ENCODE results near the gene CDR2L. TPM values are rescaled to one million over a fixed set of nuclear protein-coding genes. Genes with fewer than 3 reads are reported as not detected.

CDR2L gene
- total RNA-seq, 1 experiment from 2014 or later, result 3.4 TPM

DNA sequence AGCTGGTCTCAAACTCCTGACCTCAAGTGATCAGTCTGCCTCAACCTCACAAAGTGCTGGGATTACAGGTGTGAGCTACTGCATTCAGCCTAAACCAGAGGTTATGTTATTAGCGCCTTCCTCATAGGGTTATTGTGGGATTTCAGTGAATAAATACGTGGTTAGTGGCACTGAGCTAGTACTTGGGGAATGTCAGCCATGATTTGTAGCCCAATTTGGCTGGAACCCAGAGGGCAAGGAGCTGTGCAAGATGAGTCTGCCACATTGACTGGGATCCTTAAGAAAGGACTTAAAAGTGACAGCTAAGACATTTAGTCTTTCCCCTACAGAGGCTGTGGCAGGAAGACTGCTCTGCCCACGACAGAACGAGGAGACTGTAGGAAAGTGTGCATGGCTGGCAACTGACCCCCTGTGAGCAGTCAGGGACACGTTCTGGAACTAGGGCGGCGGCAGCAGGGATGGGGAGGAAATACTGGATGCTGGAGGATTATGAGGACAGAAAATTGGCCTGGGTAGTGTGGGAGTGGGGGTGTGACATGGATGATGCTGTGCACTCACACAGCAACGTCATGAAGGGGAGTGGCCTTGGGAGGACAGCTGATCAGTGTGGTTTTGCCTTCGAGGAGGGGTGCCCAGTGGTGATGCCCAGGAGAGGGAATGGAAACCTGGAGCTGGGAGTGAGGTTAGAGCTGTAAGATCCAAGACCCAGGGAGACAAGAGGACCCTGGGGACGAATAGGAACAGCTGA is 44.7 kb downstream of the CDR2L start:
- Mint-ChIP-seq H3K4me1 (ENCODE audit: insufficient read depth, unreplicated experiment) (peaks cover 18% of the 10 kb centered on the region), H3K36me3 (ENCODE audit: insufficient read depth, unreplicated experiment) (peaks cover 36% of the 10 kb centered on the region), H3K27me3 (ENCODE audit: insufficient read depth, unreplicated experiment) (no peaks in the 10 kb centered on the region), H3K4me3 (ENCODE audit: unreplicated experiment) (peak overlapping the region; percentile 81), H3K27ac (ENCODE audit: low read depth, unreplicated experiment) (no peak overlapping the region), H3K9me3 (ENCODE audit: unreplicated experiment) (no peaks in the 10 kb centered on the region)
- TF ChIP-seq, protein P1, sequence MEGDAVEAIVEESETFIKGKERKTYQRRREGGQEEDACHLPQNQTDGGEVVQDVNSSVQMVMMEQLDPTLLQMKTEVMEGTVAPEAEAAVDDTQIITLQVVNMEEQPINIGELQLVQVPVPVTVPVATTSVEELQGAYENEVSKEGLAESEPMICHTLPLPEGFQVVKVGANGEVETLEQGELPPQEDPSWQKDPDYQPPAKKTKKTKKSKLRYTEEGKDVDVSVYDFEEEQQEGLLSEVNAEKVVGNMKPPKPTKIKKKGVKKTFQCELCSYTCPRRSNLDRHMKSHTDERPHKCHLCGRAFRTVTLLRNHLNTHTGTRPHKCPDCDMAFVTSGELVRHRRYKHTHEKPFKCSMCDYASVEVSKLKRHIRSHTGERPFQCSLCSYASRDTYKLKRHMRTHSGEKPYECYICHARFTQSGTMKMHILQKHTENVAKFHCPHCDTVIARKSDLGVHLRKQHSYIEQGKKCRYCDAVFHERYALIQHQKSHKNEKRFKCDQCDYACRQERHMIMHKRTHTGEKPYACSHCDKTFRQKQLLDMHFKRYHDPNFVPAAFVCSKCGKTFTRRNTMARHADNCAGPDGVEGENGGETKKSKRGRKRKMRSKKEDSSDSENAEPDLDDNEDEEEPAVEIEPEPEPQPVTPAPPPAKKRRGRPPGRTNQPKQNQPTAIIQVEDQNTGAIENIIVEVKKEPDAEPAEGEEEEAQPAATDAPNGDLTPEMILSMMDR (IDR thresholded peaks at IDR 0.05; ENCODE audit: unreplicated experiment), result no peak
- CTCF ChIA-PET, result interaction anchor here (0.8 to 1.9 kb wide), 3 partner anchors 71 to 82 kb away, joined by 3 to 7 read pairs (median 3); no protein-coding TSS in a partner anchor
- DNase-seq (ENCODE audit: unreplicated experiment), result peak; percentile 66
- BruUV-seq (replicated peaks), result no TSS peak
- intact Hi-C loops (cut with micrococcal nuclease), result loop anchor here (2.0 kb wide), 1 partner anchor 43 kb away; no protein-coding TSS in a partner anchor
- POLR2A ChIA-PET, result interaction anchor here (0.7 to 2.1 kb wide), 11 partner anchors 13 to 164 kb away, joined by 3 to 15 read pairs (median 7); partner anchors contain the start of genes ATP5PD, CDR2L, KCTD2 and MRPL58

DNA sequence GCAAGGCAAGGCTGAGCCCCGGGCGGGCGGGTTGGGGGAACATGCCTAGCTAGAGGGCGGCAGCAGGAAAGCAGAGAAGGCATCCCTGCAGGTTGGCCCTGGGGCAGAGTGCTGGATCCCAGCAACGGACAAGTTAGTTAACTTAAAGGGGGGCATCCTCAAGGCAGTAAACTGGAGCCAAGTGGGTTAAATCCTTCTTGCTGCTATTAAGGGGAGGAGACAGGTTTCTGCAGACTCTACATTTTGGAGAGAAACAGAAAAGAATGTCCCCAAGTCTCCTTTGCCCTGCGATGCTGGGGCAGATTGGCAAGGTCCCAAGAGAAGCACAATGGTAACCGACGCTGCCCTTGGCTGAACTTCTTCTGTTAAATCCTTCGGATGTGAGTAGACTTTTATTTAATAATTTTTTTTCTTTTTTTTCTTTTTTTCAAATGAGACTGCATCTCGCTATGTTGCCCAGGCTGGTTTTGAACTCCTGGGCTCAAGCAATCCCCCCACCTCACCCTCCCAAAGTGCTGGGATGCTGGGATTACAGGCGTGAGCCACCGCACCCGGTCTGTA is 45.4 kb downstream of the CDR2L start:
- H3K9me3 Mint-ChIP-seq (ENCODE audit: unreplicated experiment), result no peaks in the 10 kb centered on the region
- no peak overlapping the region for H3K27ac Mint-ChIP-seq (ENCODE audit: low read depth, unreplicated experiment)
- no TSS peak for BruUV-seq (replicated peaks)
- H3K4me3 Mint-ChIP-seq (ENCODE audit: unreplicated experiment), result peak overlapping the region; percentile 81
- H3K36me3 Mint-ChIP-seq (ENCODE audit: insufficient read depth, unreplicated experiment), result peaks cover 42% of the 10 kb centered on the region
- CTCF ChIA-PET, result interaction anchor here (1.9 kb wide), 1 partner anchor 72 kb away, joined by 7 read pairs; no protein-coding TSS in a partner anchor
- peaks cover 14% of the 10 kb centered on the region for H3K4me1 Mint-ChIP-seq (ENCODE audit: insufficient read depth, unreplicated experiment)
- POLR2A ChIA-PET, result interaction anchor here (0.8 to 2.1 kb wide), 8 partner anchors 14 to 71 kb away, joined by 3 to 15 read pairs (median 7); partner anchors contain the start of genes ATP5PD, CDR2L, KCTD2 and MRPL58
- H3K27me3 Mint-ChIP-seq (ENCODE audit: insufficient read depth, unreplicated experiment), result no peaks in the 10 kb centered on the region
- peak; percentile 23 for DNase-seq (ENCODE audit: unreplicated experiment)
- TF ChIP-seq, protein P1 (IDR thresholded peaks at IDR 0.05; ENCODE audit: unreplicated experiment), result no peak
- intact Hi-C loops (cut with micrococcal nuclease), result loop anchor here (1.0 to 2.0 kb wide), 2 partner anchors 20 to 44 kb away; partner anchors contain the start of gene MRPL58

DNA sequence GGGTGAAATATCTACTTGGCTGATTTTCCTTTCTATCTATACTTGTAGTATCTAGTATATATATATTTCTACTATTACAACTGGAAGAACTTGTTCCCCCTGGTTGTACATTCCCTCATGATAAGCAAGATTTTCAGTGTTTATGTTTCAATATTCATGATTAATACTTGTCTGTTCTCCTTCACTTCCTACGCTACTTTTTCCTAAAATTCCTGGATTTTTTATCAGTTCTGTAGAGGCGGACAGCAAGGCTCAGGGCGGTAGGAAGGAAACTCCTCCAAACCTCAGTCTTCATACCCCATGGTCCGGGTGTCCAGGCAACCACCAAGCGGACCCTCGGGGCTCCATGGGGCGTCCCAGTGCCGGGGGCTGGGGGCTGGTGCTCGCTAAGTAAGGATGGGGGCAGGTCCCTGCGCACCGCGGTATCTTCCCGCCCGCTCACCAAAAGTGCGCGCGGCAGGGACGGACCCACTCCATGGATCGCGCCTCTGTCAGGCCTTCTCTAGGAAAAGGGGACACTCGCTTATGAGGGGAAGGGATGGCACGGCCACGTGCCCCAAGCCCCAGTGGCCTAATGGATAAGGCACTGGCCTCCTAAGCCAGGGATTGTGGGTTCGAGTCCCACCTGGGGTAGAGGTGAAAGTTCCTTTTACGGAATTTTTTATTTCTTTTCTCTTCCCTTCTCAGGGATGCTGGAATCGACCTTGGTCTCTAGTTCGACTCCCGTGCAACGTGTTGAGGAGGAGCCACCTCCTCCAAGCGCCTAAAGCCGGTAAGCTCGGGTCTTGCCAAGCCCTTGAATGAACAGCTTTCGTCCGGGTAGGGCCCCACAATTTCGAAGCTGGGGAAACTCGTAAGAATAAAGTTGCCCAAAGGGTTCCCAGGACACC is 46.2 kb downstream of the CDR2L start:
- H3K9me3 Mint-ChIP-seq (ENCODE audit: unreplicated experiment), result no peaks in the 10 kb centered on the region
- intact Hi-C loops (cut with micrococcal nuclease), result loop anchor here (1.0 to 2.0 kb wide), 3 partner anchors 21 to 72 kb away; partner anchors contain the start of gene MRPL58
- no TSS peak for BruUV-seq (replicated peaks)
- ChIA-PET POLR2A (interaction anchor here (1.3 to 3.6 kb wide), 11 partner anchors 9 to 160 kb away, joined by 3 to 63 read pairs (median 9); partner anchors contain the start of genes ATP5PD, CDR2L, FDXR and KCTD2), CTCF (interaction anchor here (0.6 to 2.0 kb wide), 5 partner anchors 11 to 72 kb away, joined by 3 to 4 read pairs (median 3); no protein-coding TSS in a partner anchor)
- peaks cover 12% of the 10 kb centered on the region for H3K4me1 Mint-ChIP-seq (ENCODE audit: insufficient read depth, unreplicated experiment)
- H3K36me3 Mint-ChIP-seq (ENCODE audit: insufficient read depth, unreplicated experiment), result peaks cover 49% of the 10 kb centered on the region
- TF ChIP-seq, protein P1 (IDR thresholded peaks at IDR 0.05; ENCODE audit: unreplicated experiment), result peak; percentile 25
- H3K27ac Mint-ChIP-seq (ENCODE audit: low read depth, unreplicated experiment), result peak overlapping the region; percentile 94
- peak overlapping the region; percentile 81 for H3K4me3 Mint-ChIP-seq (ENCODE audit: unreplicated experiment)
- peak; percentile 94 for DNase-seq (ENCODE audit: unreplicated experiment)
- no peaks in the 10 kb centered on the region for H3K27me3 Mint-ChIP-seq (ENCODE audit: insufficient read depth, unreplicated experiment)
